NCI-H1694 treated with DMSO at 0.1 percent for 48 hours (cell line): ENCODE data around the gene EML1.
A peak's percentile ranks its signal among the peaks of the same experiment; 100 is the strongest.

Experiments
- DNase-seq: peaks from one replicate; lab custom pipeline; 2025; lab: John Stamatoyannopoulos, UW

EML1 gene, protein sequence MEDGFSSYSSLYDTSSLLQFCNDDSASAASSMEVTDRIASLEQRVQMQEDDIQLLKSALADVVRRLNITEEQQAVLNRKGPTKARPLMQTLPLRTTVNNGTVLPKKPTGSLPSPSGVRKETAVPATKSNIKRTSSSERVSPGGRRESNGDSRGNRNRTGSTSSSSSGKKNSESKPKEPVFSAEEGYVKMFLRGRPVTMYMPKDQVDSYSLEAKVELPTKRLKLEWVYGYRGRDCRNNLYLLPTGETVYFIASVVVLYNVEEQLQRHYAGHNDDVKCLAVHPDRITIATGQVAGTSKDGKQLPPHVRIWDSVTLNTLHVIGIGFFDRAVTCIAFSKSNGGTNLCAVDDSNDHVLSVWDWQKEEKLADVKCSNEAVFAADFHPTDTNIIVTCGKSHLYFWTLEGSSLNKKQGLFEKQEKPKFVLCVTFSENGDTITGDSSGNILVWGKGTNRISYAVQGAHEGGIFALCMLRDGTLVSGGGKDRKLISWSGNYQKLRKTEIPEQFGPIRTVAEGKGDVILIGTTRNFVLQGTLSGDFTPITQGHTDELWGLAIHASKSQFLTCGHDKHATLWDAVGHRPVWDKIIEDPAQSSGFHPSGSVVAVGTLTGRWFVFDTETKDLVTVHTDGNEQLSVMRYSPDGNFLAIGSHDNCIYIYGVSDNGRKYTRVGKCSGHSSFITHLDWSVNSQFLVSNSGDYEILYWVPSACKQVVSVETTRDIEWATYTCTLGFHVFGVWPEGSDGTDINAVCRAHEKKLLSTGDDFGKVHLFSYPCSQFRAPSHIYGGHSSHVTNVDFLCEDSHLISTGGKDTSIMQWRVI

GRCh38 chr14:99793213-99794150 lies at the start of gene EML1:
TSS of gene EML1 (plus strand) at chr14:99793413. CDS start at chr14:99793477, 64 bp downstream.
- peak; percentile 85 for DNase-seq

DNA sequence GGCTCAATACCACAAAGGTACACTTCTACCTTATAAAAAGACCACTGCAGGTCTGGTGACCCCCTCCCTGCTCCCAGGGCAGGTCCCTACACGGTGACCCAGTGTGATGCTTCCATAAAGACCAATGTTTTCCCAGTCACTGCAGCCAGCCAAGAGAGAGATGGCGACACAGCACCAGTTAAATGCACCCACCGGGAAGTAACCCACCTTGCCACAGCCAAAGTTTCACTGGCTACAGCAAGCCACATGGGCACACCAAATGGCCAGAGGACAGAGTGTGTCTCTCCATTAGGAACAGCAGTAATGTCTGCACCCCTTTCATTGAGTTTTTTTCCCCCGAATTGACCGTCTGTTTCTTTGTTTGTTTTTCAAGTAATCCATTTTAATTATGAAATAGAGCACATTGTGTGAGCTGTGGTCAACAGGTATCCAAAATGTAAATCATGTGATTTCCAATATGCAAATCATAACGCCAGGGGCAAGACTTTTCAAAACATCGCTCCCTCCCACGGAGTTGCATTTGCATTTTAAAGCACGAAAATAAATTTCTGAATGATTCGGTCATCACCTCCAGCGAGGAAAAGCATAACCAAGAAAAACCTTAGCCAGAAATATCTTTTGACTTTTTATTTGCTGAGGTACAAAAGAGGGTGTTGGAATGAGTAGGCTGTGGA lies 48.9 kb upstream of the EML1 start:
- DNase-seq = no peak

GRCh38 chr14:99744873-99745224 lies 48.4 kb upstream of the EML1 start:
- DNase-seq = no peak

DNA sequence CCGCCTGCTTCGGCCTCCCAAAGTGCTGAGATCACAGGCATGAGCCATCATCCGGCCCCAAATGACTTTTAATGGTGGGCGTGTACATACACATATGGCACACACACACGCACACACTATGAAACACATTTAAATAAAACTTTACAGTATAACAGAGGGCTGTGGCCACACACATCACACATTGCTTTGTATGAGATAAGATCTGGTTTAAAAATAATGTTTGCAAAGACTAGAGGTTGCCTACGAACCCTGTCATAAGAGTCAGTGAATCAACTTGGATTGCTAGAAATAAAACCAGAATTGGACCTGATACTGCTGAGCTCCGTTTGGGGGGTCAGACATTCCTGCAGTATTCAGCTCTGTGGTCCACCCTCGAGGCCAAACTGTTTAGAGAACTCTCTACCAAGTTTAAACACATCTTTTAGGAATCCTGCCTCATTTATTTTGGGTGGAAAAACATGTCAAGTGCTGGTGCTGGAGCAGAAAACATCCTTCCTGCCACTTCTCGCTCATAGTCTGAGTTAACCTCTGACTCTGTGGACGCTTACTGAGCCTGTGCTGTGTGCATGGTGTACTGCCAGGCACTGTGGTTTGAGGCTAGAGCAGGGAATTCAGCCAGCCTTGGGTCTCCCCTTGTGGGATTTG lies 47.8 kb upstream of the EML1 start:
- DNase-seq = no peak

DNA sequence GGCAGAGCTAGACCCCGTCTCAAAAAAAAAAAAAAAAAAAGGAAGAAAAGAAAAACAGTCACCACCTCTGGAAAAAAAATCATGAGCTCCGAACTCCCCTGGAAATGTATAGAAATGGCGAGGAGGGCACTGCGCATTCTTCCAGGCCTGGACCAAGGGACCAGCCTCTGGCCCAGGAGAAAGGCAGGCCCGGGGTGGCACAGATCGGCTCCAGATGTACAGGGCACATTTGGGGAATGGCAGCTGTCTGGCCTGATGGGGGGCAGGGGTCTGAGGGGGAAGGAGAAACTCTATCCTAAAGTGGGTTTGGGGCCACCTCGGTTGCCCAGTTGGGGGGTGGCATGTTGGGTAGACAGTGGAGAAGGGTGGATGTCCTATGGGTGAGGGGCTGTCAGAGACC lies 46.0 kb upstream of the EML1 start:
- no peak for DNase-seq

GRCh38 chr14:99747582-99748330 lies 45.5 kb upstream of the EML1 start:
- DNase-seq = no peak

- DNase-seq = no peak
These were observed 44.7 kb upstream of the EML1 start for GRCh38 chr14:99748529-99748928.

- no peak for DNase-seq
These were observed 44.1 kb upstream of the EML1 start for GRCh38 chr14:99749142-99749541.

DNA sequence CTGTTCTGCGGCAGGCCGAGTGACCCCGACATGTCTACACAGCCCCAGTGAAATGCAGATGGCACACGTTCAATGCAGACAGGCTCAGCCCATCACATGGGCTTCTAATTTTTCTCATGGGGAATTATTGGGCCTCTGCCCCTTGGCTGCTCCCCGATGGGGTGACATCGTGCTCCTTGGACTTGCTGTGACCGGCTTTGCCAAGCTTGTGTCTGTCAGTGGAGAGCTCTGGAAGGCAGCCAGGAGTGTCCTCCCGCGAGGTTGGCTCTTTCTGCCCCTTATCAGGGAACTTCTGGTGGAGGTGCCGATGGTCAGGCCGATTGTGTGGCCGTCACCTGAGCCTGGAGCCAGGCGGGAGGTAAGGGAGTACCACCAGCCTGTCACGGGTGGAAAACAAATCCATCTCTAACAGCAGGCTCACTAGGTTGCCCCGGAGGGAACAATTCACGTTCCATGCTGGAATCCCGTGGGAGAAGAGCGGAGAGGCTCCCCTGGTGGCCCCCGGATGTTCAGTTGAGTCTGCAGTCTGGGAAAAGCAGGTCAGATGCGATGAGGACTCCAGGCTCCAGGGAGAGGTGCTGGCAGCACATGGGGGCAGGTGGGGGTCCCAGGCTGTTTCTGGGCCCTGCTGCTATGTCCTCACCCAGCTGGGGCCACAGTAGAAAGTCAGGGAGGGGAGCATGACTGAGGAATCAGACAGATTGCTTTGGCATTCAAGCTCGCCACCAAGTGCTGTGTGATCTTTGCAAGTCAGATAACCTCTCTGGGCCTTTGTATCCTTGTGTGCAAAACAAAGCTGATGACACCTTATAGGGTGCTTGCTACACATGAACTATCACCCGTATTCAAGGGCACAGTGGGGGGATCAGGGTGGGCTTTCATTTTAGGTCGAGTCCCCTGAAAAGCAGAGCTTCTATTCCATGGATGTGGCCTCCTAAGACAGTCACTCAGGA lies 43.2 kb upstream of the EML1 start:
- no peak for DNase-seq

DNA sequence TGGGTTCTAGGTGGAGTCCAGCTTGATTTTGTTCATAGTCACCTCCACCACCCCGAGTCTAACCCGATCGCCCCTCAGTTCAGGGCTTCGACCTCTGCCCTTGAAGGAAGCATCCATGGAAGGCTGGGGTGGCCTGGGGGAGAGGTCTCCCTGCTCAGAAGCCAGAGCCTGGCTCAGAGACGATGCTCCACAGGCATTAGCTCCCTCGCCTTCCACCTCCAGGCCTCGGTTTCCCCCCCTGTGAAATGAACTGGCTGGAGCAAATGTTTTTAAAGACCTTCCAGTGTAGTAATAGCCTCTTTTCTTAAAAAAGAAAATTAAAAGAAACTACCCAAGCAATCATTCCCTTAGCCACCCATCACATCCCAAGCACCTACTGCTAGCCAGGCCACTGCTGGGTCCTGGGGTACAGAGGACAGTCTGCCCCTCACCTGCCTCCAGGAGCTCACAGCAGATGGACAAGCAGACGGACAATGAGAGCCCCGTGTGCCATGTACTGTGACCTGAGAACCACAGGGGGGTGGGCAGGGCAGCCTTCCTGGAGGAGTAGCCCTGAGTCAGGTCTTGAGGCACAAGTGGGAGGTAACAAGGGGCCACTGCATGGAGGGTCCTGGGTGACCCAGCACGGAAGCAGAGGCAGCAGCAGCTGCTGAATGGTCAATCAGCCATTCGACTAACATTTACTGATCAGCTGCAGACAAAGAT lies 42.3 kb upstream of the EML1 start:
- no peak for DNase-seq

DNA sequence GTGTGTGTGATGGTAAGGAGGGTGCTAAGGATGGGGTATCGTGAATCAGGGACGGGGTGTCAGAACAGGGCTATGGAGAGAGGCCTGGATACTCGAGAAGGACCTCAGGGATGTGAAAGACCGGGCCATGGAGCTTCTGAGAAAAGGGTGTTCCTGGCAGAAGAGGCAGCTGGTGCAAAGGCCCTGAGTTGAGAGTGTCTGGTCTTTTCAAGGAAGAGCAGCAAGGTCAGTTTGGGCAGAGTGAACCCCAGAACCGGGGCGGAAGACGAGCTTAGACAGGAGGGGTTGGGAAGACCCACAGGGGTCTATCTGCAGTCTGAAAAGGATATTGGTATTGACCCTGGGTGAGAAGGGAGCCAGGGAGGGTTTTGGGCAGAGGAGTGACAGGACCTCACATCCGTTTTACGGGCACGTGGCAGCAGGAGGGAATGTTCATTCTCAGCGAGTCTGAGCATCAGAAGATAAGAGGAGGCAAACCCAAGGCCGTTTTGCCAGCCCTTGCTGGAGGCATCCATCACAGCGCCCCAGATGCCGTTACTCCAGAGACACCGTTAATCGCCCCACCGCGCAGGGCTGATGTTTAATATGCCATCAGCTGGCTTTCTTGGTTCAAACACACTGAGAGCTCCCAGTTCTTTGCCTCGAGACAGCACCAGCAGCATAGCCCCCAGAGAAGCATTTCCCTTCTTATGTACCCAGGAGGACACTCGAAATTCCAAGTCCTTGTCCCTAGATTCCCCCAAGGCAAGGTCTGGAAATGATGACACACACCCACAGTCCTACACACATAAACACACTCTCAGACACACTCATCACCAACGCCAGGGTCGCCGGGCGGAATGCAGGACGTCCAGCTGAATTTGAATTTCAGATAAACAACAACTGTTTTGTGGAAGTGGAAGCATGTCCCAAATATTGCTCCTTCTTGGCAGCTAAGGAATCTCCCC lies 41.4 kb upstream of the EML1 start:
- no peak for DNase-seq

DNA sequence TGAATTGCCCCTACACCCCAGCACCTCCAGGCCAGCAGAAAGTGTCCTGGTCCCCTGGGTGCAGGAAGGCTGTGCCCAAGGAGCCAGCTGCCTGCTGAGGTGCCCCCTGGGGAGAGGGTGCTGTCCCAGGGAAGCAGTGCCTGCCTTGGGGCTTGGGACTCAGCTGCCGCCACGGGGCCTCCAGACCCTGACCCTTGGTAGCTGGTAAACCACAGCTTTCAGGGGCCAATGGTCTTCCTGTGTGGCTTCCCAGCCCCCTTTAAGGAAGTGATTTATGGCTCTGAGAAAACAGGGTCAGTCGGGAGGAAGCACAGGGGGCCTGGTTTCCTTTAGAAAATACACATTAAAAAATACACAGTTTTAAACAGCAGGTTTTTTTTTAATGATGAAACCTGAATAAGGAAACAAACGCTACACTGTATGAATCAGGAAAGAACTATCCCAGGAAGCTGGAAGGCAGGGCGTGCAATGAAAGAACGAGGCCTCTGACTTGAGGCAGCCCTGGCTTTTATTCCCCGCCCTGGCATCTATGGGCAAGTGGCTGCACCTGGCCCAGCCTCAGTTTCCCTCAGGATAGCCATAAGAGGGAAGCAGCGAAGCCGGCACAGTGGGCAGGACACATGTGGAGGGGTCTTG lies 40.6 kb upstream of the EML1 start:
- no peak for DNase-seq

DNA sequence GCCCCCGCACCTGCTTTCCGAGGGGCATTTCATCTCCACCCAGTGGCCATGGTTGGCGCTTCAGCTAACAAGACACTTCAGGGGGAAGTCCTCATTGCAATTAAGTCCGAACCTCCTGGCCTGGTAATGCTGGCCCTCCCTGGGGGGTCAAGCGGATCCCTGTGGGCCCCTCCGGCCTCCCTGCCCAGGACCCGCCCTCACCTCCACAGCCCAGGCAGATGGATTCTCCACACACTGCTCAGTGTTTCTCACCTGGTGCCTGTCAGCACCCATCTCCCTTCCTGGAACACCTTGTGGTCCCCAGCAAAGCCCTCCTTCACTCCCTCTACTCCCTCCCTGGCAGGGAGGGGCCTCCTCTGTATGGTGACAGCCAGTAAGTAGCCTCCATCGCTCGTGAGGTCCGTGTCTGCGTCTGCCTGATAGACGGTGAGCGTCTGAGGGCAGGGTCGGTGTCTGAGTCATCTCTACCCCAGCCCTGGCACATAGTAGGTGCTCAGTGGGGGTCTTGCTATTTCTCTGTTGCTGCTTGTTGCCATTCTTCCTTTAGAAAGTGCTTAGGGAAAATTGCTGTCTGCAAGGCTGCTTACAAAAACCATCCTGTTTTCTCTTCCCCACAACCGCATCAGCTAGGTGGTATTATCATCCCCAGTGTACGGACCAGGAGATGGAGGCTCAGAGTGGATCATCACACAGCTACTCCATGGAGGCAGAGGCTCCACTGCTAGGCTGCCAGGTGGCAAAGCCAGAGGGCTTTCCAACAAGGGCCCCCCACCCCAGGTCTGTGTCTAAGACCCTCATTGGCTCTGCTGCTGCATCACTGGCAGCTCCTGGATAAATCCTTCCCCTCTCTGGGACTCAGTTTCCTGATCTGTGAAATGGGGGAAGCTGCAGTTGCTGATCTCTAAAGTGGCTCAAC lies 39.7 kb upstream of the EML1 start:
- DNase-seq = no peak

DNA sequence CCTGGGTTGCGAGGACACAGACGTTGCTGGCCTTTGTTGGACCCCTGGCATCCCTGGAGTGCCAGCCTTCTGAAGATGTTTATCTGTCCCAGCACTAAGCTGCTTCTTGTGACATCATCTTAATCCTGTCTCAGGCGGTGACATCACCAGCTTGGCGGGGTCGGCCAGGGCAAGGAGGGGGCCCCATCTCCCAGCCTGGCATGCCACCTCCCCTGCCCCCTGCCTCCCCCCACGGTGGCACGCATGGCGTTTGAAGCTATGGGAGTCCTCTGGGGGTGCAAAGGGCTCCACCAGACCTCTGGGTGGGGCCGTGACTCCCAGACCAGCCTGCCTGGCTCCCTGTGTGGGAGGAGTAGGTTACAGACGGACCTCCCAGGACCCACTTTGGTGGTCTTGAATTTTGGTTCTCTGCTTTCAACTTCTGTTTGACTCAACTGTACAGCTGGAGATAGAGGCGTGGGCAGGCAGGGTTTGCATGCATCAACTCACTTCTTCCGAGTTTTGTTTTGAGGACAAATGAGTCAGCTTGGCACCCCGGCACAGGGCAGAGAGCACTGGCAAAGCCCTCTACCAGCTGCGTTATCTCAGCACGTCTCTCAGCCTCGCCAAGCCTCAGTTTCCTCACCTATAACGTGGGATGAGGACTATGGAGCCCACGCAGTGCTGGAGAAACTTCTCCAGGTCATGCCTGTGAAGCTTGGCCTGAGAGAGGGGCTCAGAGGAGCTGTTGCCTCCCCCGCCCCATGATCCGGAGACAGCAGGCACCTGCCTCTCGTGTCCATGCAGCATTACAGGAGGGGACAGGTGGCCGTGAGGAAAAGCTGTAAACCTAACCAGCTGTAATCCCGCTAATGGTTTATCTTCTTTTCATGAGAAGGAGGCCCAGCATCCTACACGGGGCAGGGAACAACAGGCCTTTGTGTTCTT lies 38.8 kb upstream of the EML1 start:
- no peak for DNase-seq

DNA sequence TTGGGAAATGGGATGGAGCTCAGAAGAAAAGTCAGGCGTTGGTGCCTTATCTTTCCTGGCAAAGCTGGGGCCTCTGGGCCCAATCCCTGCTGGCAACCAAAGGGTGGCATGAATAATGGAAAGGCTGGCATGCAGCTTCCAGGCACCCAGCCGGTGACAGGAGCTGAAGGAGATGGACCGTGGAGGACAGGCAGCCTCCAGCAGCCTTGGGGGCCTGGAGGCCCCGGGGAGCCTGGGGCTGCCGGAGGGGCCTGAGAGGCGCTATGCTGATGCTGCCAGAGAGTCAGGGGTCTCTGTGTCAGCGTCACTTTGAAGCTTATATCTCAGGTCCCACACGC lies 38.2 kb upstream of the EML1 start:
- no peak for DNase-seq
